Femur (tissue), 1 donor: ENCODE data around the gene DNAH3.
"Not testable (repeated sequence)": the region's sequence is repeated elsewhere in the genome, so short reads cannot be mapped to it uniquely, and the experiment has no call there.

Experiments
- DNase-seq: peaks from one replicate; pipeline ENCODE4 v3.0.0-alpha.2; 2017

Gene DNAH3

DNA sequence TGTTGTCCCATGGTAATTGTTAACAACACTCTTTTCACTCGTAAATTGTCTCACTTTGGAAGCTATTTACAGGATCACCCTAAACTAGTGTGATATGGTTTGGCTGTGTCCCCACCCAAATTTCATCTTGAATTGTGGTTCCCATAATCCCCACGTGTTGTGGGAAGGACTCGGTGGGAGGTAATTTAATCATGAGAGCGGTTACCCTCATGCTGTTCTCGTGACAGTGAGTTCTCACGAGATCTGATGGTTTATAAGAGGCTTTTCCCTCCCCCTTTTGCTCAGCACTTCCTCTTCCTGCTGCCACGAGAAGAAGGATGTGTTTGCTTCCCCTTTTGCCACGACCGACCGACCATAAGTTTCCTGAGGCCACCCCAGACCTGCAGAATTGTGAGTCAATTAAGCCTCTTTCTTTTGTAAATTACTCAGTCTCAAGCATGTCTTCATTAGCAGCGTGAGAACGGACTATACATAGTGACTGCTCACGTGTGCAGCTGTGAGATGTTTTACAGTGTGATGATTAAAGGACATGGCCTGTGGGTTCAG is 34.4 kb downstream of the DNAH3 start:
- DNase-seq: peak; percentile 21

DNA sequence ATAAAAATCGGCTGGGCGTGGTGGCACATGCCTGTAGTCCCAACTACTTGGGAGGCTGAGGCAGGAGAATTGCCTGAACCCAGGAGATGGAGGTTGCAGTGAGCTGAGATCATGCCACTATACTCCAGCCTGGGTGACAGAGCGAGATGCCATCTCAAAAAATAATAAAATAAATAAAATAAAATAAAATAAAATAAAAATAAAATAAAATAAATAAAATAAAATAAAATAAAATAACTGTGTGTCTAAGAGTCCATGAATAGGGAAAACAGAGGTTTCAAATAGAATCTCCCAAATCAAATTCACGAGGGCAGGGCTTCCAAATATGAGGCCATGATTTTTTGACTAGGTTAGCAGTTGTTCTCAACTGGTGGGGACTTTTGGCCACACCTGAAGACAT is 35.1 kb downstream of the DNAH3 start:
- DNase-seq: not testable (repeated sequence)

DNA sequence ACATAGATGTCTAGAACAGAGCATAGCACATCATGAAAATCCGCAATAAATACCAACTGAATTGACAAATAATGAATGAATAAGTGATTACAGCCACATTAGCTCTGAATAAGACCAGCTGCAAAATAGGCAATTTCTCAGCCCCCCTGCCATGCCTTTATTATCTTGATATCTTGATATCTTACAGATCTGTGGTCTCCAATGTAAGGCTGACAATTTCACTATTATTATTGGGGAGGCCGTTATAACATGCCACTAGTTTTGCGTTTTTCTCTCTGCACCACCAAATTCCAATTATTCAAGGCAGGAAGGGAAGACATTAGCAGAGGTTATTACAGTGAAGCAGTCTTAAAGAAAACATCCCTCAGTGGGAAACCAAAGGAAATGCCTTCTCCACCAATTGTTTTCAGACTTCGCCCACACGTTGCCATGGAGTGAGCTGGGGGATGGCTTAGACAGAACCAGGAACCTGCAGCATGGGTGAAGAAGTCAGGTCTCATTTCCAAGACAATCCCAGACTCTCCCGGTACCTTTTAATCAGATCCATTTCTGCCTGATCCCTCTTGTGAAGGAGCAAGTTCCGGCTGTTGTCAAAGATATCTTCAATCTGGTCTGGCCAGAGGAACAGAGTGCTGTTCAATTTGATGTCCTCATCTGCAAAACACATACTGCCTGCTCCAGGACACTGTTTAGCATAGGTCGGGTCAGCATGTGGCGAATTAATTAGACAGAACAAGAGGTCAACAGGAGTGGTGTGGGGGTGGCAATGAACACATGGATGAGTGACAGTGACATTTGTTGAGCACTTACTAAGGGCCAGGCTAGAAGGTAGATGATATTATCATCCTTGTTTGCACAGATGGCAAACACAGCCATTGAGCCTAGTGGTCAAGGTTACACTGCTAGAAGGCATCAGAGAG is 46.4 kb downstream of the DNAH3 start:
- DNase-seq: peak; percentile 48

DNA sequence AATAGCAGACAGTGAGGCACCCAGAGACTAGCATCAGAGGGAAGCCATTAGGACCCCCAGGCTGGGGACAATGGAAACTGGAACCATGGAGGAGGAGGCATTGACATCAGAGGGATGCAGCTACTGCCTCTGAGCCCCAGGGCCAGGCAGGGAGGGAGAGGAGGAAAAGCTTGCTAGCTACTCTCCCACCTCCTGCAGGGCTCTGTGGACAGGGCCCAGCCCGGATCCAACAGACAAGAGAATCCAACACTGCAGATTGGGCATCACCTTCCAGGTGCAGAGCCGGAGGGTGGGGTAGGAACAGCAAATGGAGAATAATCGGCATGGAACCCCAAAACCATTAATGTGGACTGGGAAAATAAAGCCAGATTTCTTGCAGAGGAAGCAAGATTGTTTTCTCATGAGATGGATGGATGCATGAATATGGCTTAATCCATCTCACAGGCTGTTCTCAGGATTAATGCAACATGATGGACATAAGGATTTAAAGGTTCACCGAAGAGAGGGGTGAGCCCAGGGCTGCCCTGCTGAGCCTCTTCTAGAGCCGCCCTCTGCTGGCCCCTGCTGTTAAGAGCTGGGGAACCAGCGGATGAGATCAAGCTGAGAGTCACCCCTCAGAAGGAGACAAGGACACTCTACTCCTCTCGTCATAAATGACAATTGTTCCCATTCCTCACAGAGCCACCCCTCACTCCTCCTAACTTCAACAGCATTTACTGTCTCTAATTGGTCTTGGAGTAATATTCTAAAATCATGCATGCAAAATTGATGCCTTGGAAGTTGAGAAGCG is 48.8 kb downstream of the DNAH3 start:
- DNase-seq: no peak

DNA sequence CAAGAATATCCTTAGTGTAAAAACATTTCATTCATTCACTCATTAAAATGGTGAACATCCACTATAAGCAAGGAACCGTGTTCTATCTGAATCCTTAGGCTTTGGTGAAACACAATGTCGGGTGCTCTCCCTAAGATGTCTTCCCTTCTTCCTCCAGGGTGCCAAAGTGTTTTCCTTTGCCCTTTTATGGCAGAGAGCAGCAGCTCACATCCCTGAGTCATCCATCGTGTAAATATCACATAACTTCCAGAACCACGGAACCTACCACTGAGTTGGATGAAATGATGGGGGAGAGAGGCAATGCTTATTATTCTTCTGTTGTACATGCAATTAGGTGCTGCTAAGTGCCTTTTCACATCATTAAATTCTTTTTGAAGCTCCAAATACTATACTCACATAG is 50.2 kb downstream of the DNAH3 start:
- no peak for DNase-seq

DNA sequence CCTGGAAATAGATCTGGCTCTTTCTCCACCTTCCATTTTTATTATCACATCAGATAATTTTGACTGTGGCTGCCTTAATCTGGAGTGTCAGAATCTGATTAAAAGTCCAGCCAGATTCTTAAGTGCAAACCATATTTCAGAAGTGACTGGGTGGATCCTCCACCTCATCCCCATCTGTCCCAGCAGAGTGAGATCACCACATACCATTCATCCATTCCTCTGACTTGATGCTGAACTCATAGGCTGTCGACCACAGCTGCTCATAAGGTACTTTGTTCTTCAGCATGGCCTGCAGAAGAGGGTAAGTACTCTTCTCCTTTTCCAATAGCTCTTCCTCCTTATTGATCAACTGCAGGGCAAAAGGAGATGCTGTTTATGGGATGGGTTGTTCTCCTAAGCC is 53.5 kb downstream of the DNAH3 start:
- DNase-seq: no peak

DNA sequence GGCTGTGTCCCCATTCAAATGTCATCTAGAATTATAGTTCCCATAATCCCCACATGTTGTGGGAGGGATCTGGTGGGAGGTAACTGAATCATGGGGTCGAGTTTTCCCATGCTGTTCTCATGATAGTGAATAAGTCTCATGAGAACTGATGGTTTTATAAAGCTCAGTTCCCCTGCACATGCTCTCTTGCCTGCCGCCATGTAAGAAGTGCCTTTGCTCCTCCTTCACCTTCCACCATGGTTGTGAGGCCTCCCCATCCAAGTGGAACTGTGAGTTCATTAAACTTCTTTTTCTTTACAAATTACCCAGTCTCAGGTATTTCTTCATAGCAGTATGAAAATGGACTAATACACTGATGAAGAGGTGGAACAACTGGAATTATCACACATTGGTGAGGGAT is 55.9 kb downstream of the DNAH3 start:
- not testable (repeated sequence) for DNase-seq

DNA sequence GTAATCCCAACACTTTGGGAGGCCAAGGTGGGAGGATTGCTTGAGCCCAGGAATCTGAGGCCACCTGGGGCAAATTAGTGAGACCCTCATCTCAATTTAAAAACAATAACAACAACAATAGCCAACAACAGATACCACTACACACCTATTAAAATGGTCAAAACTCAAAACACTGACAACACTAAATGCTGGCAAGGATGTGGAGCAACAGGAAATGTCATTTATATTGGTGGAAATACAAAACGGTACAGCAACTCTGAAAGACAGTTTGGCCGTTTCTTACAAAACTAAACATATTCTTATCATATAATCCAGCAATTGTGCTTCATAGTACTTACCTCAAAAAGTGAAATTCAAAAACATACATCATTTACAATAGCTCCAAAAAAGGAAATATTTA is 57.7 kb downstream of the DNAH3 start:
- DNase-seq: no peak

DNA sequence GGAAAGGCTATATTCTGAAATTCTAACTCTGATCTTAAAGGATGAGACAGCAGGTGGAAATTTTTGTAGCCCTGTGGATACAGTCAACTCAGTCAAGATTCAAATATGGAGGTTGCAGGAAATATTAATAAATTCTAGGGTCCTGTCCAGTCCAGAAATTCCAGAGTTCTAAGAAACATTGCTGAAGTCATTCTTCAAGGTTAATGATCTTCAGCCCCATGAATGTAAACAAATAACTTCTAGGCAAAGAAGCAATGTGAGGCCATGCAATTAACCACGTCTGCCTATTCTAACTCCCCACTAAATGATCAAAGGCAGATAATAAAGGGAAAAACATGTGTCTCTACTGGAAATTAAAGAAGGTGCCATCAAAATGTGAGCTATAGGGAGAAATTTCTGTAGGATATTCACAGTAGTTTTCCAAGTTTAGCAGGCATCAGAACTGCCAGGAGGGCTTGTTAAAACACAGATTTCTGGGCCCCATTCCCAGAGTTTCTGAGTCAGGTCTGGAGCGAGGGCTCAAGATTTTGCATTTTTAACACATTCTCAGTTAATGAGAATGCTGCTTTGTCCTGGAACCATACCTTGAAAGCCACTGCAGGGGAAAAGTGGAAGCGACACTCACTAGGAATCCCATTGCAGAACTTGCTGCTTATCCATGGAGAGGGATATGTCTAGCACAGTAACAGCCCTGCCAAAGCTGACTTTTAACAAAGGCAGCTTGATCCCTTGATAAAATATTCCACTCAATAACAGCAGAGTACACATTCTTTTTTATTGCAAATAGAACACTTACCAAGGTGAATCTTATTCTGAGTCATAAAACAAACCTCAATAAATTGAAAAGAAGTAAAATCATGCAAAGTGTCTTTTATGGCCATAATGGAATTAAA is 61.8 kb downstream of the DNAH3 start:
- DNase-seq: no peak

DNA sequence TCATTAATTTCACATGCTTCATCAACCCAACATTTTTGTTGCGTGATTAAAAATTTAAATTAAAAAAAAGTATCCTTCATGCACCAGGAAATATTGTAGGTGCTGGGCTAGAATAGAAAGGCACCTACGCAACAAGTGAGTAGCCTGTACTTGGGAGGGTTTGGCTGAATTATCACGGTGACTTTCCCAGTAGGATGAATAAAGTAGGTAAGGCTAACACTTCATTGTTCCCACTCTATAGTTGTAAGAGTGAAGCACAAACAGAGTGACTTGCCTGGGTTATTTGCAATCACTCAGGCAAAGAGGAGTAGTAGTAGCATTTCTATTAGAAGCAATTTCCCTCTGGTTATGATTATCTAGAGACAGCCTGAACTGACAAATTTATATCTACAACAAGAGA is 62.5 kb downstream of the DNAH3 start:
- DNase-seq: no peak

DNA sequence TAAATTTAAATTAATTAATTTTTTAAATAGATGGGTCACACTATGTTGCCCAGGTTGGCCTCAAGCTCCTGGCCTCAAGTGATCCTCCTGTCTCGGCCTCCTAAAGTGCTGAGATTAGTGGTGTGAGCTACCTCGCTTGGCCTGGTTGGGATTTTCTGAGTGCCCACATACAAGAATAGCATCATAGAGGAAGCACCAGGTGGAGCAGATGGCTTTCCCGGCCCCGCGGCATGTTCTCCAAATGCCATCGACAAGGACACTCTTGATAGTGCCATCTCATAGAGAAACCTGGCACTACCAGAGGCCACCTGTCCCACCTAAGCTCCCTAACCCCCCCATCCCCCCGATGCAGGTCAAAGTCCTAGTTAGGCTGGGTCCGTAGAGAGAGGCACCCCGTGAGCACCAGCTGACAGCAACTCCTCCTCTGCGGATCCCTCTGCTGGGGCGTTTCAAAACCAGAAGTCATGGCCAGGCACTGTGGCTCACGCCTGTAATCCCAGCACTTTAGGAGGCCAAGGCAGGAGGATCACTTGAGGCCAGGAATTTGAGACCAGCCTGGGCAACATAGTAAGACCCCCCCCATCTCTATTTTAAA is 65.9 kb downstream of the DNAH3 start:
- DNase-seq: no peak

DNA sequence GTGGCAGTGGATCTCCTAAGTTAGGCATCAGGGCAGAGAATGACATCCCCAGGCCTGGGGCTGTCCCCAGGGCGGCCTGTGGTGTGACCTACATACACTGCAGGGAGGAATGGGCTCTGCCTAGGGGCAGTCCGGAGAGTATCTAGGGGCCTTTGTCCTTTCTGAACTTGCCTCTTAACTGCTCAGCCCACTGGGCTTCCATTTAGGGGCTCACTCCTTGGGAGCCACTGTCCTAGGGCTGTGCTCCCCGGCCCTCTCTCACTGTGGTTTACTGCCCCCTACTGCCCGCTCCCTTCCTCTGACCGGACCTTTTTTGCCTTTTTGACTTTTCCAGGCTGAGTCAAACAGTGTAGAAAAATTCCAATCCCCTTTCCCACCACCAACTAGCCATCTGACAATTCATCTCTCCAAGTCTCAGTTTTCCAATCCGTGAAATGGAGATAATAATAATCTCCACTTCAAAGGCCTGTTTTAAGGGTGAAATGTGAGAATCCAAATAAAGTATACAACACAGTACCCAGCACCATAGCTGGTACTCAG is 66.8 kb downstream of the DNAH3 start:
- peak; percentile 66 for DNase-seq

DNA sequence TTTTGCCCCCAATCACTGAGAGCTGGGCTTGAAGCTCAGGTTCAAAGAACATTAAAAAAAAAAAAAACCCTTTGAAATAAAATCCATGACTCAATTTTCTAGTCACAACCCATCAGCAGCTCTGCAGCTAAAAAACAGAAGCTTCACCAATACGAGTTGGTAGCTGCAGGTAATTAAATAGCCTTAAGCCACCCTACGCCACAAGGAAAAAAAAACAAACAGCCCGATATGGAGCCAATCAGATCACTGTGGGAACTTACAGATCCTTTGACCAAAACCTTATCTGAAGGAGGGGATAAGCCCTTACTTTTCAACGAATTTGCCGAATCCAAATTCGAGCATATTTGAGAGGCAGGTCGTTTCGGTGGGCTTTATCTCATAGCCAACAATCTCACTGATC is 69.3 kb downstream of the DNAH3 start:
- DNase-seq: no peak

DNA sequence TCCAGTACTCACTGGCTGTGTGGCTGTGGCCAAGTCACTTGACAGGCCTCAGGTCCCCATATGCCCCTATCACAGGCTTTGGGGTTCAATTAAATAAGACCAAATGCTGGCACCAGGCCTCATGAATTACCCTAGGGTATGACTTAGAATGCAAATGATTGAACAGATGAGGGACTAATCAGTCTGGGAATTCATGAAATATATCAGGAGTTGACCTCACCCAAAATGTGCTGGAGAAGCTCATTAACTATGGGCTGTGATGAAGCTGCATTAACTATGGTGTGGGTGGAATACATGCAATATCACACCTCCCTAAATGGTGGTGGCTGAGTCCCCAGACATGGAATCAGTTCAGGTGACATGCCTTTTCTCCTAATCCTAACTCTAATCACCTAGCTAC is 72.1 kb downstream of the DNAH3 start:
- no peak for DNase-seq

DNA sequence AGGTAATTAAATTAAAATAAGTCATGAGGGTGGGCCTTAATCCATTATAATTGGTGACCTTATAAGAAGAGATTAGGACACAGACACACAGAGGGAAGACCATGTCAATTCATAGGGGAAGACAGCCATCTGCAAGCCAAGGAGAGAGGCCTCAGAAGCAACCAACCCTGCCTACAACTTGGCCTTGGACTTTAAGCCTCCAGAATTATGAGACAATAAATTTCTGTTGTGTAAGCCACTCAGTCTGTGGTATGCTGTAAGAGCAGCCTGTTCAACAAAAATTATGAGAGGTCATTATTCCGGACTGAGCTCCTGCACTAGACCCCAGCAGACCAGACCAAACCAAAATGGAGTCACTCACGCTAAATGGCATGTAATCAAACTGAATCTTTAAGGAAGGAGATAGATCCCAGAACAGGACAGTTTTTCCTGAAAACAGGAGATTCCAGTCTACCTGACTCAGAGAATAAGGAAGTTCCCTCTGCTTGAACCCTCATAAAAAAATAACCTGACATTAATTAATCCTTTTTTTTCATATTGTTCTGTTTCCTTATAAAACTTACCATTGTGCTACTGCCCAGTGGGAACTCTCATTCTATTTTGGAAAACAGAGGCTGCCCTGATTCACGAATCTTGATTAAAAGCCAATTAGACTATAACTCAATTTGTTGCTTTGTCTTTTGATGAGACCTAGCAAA is 74.3 kb downstream of the DNAH3 start:
- DNase-seq: no peak

DNA sequence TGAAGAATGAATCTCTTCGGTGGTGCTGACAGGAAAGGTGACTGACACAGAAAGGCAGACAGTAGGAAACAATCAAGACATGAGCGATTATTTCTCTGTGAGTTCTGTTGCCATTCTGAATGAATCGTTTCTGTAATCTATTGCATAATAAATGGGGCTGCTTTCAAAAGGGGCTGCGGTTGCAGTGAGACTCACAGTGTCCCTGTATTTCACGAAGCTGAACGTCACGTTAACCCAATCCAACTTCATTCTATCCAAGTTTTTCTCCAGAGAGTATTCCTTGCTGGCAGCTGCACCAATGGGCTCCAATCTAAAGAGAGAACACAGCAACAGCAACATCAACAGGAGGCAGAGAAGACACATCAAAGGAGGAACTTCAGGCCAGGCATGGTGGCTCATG is 75.4 kb downstream of the DNAH3 start:
- DNase-seq: no peak

DNA sequence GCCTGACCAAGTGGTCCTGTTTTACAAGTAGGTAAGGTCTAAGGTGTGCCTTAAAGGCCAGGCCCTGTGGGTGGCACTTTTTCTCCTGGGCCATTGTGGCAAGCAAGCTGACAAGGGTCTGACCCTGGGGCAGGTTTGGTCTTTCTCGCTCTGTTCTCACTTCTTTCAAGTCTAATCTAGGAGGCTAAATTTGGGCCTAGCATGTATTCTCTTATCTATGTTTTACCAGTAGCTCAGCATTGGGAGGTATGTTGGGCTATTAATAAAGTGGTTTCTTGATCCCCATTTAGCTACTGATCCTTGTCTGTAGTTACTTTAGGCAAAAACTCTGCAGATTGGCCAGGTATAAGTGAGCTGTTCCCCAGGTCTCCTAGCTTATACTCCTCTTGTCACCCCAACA is 77.7 kb downstream of the DNAH3 start:
- no peak for DNase-seq

DNA sequence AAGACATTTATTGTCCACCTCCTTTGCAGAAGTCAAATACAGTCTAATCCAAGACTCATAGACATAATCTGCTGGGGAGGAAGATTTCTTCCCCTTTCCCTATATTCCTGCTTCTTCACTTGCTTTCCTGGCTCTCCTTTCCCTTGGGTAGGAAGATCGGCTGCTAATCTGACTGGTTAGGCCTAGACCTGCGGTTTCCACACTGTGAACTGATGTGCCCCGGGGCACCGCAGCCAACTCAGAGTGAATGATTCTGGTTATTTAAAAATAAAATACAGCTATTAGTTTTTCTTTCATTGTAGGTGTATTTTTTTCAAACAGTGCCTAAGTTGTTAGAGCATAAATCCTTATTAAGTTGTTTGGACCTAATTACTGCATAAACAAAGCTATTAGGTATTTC is 78.9 kb downstream of the DNAH3 start:
- no peak for DNase-seq

DNA sequence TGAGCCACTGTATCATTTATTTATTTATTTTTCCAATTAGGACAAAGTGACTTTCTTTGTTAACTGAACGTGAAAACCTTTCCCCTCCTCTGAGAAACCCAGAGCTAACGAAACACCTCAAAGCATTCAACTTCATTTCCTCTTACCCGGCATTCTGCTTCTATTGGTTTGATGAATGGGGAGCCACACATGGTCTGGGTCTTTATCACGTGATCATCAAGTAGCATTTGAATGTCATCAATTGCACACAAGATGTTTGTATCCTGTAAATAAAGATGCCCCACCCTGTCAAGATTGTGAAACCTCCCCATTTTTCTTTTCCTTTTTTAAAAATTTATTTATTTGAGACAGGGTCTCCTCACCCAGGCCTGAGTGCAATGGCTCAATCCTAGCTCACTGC is 80.1 kb downstream of the DNAH3 start:
- no peak for DNase-seq

DNA sequence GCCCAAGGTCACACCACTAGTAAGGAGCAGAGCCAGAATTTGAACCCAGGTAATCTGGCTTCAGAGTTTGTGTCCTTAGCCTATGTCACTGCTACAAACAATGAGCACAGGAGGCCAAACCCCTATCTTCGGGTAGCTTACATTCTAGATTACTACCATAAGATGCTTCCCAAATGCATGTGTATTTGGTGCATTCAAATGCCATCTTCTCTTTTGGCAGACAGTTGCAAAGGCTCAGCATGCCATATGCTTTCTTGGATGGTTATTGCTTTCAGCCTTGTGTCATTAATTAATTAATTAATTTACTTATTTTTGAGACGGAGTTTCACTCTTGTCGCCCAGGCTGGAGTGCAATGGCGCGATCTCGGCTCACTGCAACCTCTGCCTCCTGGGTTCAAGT is 80.7 kb downstream of the DNAH3 start:
- DNase-seq: no peak

DNA sequence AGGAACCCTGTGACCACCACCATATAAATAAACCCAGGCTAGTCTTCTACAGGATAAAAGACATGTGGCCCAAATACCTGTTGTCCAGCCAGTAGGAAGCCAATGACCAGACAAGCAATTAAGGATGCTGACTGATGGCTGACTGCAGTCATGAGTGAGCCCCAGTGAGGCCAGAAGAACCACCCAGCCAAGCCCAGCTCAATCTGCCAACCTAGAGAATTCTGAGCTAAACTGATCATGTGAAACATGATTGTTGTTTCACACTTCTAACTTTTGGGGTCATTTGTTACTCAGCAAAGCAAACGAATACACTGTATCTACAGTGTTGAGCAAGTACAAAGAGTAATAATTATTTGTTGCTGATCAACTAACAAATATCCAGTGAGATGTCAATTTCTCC is 86.4 kb downstream of the DNAH3 start:
- no peak for DNase-seq
